TTC549 (cell line): Measurements from ENCODE around the gene CNR1.

Experiments
- FAIRE-seq: peaks from 2 replicates; lab custom pipeline; 2012; peaks lifted over from hg19 to GRCh38; lab: Jason Lieb, UNC

Gene CNR1

DNA sequence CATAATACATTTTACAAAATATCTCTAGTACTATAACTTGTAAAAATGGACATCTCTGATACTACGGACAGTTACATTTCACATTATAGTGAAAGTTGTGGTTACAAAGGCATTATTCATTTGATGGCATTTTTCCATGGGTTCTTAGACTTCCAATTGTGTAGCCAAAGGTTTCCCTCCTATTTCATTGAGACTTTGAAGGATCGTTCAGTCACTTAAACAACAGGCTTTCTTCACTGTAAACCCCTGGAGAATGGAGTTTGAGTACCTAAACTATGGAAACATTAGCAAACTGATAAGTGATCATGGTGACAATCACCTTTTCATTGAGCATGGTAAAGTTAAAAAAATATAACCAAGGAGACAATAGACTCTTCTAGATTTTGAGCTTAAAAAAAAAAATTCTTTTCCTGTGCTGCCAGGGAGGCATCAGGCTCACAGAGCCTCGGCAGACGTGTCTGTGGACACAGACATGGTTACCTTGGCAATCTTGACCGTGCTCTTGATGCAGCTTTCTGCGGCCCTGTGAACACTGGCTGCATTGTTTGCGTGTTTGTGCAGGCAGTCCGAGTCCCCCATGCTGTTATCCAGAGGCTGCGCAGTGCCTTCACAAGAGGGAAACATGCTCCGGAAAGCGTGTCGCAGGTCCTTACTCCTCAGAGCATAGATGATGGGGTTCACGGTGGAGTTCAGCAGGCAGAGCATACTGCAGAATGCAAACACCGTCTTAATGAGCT is 22.6 kb downstream of the CNR1 start:
- FAIRE-seq = no peak

DNA sequence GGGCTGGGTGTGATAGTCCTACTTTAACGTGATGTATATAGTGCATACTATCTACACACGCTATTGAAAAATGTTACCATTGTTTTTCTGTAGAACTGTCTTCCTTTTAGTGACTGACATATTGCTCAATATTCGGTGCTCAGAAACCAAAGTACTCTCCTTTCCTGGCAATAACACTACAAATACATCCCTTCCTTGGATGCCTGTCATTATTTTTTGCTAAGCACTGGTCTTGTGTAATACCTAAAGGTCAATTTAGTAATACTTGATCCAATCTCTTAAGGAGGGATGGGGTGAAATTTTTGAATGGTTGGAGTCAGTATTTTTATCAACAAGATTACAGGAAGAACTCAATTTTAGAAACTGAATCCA is 23.9 kb downstream of the CNR1 start:
- no peak for FAIRE-seq

DNA sequence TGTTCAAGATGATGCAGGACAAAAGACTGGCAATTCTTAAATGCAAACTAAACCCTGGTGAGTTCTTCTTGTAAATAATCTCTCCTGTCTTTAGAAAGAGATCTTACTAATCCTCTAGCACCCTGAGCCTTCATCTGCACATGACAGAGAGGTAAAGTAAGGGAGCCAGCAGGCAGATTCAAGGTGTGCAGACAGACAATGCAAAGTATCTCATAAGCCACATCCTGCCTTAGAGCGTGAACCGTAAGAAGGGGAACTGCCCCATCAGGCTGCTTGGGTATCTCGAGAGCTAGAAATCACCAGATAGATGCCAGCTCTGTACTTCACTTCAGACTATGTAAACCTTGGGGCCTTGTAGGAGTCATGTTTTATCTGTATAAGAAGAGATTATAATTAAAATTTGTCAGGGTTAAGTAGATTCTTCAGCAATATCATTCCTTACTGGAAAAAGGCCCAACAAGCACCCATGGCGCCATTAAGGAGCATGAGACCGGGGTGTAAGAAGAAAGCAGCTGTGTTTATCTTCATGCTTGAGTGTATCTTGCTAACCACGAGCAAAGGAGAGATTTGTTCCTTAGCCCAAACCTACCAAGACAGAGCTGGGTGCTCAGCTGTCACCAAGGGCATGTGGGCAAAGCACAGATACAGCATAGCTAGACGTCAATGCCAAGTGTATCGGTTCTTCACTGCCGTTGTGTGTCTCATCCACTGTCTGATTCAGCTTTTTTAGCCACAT is 24.4 kb downstream of the CNR1 start:
- no peak for FAIRE-seq

DNA sequence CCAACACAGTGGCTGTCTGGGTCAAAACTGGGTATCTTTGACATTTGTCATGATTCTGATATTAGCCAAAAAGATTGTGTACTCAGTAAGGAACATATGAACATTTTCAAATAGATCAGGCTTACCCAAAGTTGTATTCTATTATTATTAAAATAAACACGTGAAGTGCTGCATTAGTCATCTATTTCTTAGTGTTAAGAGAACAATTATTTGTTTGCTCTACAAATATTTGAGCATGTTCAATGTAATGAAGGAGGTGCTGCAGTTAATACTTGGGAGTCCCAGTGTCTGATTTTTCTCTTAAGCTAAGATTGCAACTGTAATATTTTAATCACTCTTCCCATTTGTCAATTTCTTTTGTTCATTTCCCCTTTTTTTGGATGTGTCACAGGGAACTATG is 28.2 kb downstream of the CNR1 start:
- FAIRE-seq = no peak

DNA sequence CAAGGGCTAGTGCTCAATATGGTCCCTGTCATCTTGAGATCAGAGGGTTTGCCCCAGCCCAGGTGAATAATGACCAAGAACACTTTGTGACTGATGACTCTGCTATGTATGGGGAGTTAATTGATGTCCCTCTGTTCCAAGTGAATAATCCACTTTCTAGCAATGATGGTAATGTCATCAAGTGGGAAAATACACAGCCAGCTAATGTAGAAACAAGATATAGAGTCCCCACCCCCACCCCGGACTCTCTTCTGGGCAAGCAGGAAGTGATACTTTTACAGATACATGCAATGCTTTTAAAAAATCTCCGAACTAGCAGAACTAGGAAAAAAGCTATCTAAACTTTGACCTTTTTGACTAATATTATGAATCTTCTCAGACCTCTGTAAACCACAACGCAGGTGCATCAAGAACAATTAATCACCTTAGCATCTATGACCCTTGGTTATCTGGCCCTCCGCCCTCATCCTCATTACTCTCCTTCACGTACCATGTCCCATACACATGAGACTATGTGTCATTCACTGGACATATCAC is 30.5 kb downstream of the CNR1 start:
- no peak for FAIRE-seq

DNA sequence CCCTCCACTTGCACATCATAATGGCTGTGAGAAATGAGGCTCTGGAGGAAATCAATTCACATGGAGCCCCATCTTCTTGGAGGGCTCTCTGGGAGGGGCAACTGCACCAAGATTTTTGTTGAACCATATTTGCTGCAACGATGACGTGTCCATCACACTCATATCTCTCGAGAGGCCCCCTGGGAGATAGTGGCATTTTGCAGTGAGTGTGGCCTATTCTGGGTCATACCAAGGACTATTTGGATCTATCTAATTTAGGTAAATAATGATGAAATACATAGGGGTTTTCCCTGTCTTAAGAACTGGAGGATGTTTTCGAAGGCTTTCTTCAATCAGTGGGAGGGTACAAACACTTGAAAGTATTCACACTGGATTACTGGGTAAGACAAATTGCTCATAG is 31.6 kb downstream of the CNR1 start:
- no peak for FAIRE-seq

DNA sequence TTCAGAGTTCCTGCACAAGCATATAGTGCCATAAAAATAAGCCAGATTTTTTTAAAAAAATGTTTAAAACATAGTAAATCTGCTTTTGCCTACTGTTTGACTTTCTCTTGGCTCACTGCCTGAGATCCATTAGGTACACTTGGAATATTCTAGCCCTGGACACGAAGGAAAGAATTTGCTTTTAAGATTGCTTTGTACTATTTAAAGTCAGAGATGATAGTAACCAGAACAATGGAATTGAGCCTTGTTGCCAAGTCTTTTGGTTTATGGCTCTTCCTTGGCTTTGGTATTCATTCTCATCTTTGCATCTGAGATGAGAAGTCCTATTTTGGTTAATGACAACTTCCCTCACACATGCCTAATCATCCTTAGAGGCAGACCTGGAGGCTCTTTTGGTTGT is 32.4 kb downstream of the CNR1 start:
- FAIRE-seq = no peak

DNA sequence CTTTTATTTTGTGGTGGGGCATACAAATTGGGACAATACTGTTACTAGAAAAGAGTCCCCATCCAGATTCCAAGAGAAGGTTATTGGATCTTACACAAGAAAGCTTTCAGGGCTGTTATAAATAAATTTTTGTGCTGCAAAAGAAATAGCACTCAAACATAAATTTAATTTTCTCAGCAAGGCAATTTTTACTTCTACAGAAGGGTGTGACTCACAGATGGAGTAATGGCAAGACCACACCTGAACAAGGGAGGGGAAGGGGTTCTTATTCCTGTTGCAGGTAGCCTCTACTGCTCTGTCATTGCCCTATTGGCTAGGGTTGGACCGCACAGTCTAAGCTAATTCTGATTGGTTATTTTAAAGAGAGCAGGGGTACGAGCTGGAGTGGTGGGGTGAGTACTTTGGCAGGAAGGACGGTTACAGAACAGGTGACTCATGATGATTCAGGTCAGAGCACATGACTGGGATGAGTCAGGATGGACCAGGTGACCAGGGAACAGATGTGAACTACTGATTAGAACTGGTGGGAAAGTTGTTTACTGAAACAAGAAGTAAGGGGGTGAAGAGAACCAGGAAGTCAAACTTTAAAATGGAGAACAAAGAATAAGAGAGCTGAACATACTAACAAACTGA is 41.1 kb downstream of the CNR1 start:
- FAIRE-seq = no peak

DNA sequence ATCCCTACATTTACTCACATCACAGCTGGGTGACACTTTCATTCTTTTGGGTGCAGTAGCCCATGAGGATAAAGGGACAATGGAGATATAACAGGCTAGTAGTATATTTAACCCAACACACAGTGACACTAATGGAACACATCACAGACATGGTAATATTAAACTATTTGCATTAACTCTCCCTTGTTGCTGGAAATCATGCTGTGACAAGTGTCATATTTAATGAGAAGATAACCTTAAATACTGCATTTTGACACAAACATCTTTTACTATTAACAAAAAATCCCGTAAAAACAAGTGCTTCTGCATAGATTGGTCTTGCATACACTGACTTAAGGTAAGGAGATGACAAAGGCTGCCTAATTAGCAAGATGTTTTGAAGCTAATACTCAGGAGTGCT is 45.5 kb downstream of the CNR1 start:
- FAIRE-seq = no peak

DNA sequence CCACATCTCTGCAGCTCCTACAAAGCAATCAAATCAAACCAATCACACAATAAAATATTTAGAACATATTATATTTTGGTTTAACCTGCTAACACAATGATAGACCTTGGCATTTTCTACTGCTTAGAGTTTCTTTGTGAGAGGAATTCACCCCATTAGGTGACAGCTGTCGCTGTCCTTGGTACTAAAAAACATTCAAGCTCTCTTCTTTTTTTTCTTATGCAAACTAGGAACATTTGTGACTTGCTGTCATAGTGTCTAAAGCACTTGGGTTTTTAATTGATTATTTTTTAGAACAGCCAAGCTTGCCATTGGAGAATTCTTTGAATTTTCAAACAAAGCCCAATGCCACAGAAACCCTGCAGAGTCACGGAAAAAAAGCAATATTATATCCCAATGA is 46.4 kb downstream of the CNR1 start:
- FAIRE-seq = no peak

DNA sequence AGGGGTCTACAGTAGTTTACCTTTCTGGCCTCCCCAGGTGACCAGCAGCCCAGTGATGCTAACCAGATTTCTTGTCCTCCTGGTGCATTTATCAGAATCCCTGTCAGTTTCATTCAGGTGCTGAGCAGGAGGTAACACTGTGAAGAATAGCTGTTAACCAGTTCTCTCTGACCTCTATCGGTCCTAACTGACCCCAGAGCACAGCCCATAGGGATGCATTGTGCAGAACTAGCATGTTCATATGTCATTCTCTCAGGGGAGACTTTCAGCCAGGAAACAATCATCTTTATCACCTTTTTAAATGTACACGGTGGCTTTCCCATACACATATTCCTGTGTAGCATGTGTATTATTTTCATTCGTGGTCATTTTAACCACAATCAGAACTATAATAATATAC is 49.9 kb downstream of the CNR1 start:
- no peak for FAIRE-seq

DNA sequence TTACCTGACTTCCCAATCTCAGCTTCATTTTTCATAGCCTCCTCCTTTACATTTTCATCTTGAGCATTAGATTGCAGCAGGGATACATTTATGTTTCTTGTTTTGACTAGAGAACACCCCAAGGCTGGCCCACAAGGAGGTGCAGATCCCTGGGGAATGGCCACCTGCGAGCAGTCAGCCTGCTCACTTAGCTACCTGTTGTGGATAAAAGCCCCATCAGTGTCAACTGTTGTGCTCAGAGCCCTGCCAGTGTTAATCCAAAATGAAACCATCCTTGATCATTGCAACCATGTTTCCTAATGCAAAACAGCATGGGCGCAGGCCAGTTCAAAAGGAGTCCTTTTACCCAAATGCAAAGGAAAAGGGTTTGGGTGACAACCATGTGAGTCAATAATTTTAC is 50.8 kb downstream of the CNR1 start:
- no peak for FAIRE-seq

DNA sequence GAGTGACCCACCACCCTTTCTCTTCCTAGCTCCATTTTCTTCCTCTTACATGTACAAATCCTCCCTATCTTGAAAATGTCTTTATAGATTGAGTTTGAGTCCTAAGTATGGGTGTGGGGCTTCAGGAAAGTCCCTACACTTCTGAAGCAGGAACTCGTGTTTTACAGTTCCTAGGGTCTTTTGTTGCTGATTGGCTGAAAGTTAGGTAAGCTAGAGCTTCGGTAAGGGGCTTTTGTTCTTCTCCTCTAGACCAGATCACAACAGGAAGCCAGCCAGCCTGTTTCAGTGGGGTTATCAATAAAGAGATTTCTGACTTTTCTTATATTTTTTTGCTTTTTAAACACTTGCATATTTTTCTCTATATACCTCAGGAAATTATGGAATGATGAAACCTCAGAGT is 51.3 kb downstream of the CNR1 start:
- no peak for FAIRE-seq

DNA sequence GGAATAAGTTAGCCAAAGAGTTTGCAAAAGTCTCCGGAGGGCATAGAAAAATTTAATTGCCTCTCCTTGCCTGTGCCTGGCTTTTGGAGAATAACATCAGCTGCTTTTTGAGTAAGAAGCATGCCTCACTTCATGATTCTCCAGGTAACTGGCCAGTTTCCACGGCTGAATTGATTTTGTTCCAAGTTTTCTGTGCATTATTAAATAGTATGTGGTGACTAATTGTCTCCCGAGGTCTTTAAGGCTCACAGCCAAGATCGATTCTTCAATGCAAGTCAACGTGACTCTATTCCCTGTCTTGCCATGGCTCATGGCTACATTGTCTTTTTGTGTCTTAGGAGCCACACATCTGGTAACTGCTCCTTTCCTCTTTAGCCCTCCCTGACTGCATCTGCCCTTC is 54.2 kb downstream of the CNR1 start:
- FAIRE-seq = no peak

DNA sequence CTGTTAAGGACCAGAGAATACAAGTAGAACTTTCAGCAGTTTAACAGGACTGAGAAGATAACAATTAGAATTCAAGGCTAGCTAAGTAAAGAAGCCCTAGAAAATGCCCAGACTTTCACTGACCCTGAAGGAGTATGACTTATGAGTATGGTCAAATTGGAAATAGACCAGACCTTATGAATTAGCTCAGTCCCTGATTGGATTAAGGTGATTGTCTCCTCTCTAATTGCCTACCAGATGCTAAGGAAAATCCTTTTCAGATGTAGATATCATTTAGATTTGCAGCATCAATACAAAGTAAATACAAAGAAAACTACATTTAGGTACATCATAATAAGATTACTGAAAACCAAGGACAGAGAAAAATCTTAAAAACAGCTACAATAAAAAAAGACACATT is 58.9 kb downstream of the CNR1 start:
- FAIRE-seq = no peak

DNA sequence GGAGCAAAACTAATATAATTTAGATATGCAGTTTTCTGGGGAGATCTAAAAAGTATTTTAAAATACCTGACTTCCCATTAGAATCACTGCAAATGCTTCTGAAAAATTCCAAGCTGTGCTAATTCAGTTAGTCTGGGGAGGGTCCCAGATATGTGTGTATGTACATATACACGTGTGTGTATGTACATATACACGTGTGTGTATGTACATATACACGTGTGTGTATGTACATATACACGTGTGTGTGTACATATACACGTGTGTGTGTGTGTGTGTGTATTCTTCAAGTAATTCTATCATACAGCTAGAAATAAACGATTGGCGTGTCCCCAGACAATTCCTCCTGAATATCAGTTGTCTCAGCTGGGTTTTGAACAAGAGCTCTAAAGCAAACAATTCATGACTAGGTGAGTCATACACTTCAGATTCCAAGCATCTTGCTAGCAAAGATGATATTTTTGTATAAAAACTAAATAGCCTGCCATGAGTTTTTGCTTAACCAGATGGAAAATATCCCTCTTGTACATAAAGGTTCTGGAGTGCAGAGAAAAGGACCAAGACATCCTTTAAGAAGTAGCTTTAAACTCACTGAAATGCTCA is 60.3 kb downstream of the CNR1 start:
- no peak for FAIRE-seq
